Stomach smooth muscle (tissue), 2 donors: ENCODE results near the gene CIB1.
"Not testable (repeated sequence)": the region's sequence is repeated elsewhere in the genome, so short reads cannot be mapped to it uniquely, and the experiment has no call there.

Experiments used
- H3K27ac ChIP-seq: one replicate; pipeline ENCODE4 v1.7.0; 2013; ENCODE audit warnings: mild to moderate bottlenecking, low read length, inconsistent platforms
- H3K27me3 ChIP-seq, 2 donors: one replicate each; pipeline ENCODE4 v1.7.0; 2013; ENCODE audit warnings: low read length in 2 of 2; ENCODE audit not compliant: insufficient read depth in 2 of 2, control insufficient read depth in 1 of 2
- H3K36me3 ChIP-seq, 2 donors: one replicate each; pipeline ENCODE4 v1.7.0; 2013; ENCODE audit warnings: low read length in 2 of 2; ENCODE audit not compliant: control insufficient read depth in 2 of 2, insufficient read depth in 2 of 2
- H3K4me1 ChIP-seq: one replicate; pipeline ENCODE4 v1.7.0; 2013; ENCODE audit warnings: low read length; ENCODE audit not compliant: control insufficient read depth, insufficient read depth
- H3K4me3 ChIP-seq, 2 donors: one replicate each; pipeline ENCODE4 v1.7.0; 2013; ENCODE audit warnings: low read length in 2 of 2
- H3K9ac ChIP-seq, 2 donors: one replicate each; pipeline ENCODE4 v1.7.0; 2013; ENCODE audit warnings: low read length in 2 of 2, mild to moderate bottlenecking in 1 of 2
- H3K9me3 ChIP-seq, 2 donors: one replicate each; pipeline ENCODE4 v1.7.0; 2013; ENCODE audit warnings: low read length in 2 of 2; ENCODE audit not compliant: control insufficient read depth in 2 of 2
- donor health status: healthy.
- donor health status: Pancreatic carcinoma.

CIB1 gene

GRCh38 chr15:90264671-90265070 lies 30.9 kb upstream of the CIB1 start:
- peaks cover 26% of the 10 kb centered on the region for H3K4me1 ChIP-seq
- no peaks in the 10 kb centered on the region for H3K27me3 ChIP-seq
- peaks cover 0 to 3% of the 10 kb centered on the region in 2 donors for H3K36me3 ChIP-seq
- no peaks in the 10 kb centered on the region for H3K9me3 ChIP-seq
- H3K9ac ChIP-seq = peak overlapping the region; percentile 94 to 97
- H3K27ac ChIP-seq = peak overlapping the region; percentile 95
- peak overlapping the region; percentile 92 to 95 for H3K4me3 ChIP-seq

GRCh38 chr15:90262426-90262825 lies 28.7 kb upstream of the CIB1 start:
- no peak overlapping the region for H3K27ac ChIP-seq

GRCh38 chr15:90261811-90262210 lies 28.1 kb upstream of the CIB1 start:
- no peaks in the 10 kb centered on the region for H3K9me3 ChIP-seq
- H3K27ac ChIP-seq = no peak overlapping the region
- peaks cover 14% of the 10 kb centered on the region for H3K4me1 ChIP-seq
- H3K9ac ChIP-seq = no peak overlapping the region
- H3K4me3 ChIP-seq = no peak overlapping the region
- no peaks in the 10 kb centered on the region for H3K36me3 ChIP-seq
- H3K27me3 ChIP-seq = no peaks in the 10 kb centered on the region

More at GRCh38 chr15:90262426-90262825, 28.7 kb upstream of the CIB1 start:
- H3K4me1 ChIP-seq = peaks cover 20% of the 10 kb centered on the region
- no peak overlapping the region for H3K9ac ChIP-seq
- H3K36me3 ChIP-seq = no peaks in the 10 kb centered on the region
- no peaks in the 10 kb centered on the region for H3K27me3 ChIP-seq
- no peak overlapping the region for H3K4me3 ChIP-seq
- H3K9me3 ChIP-seq = no peaks in the 10 kb centered on the region

- H3K9me3 ChIP-seq, H3K4me3 ChIP-seq, H3K27me3 ChIP-seq, H3K36me3 ChIP-seq, H3K9ac ChIP-seq, H3K4me1 ChIP-seq, H3K27ac ChIP-seq: not testable (repeated sequence)
Measured at GRCh38 chr15:90260731-90261130, 27.0 kb upstream of the CIB1 start.

- Histone ChIP-seq H3K9ac (no peak overlapping the region), H3K9me3 (no peaks in the 10 kb centered on the region), H3K27ac (no peak overlapping the region), H3K4me1 (peaks cover 3% of the 10 kb centered on the region), H3K27me3 (no peaks in the 10 kb centered on the region), H3K36me3 (no peaks in the 10 kb centered on the region), H3K4me3 (no peak overlapping the region)
Measured at GRCh38 chr15:90259524-90259923, 25.8 kb upstream of the CIB1 start.

GRCh38 chr15:90257776-90258175 lies 24.0 kb upstream of the CIB1 start:
- Histone ChIP-seq H3K9me3 (no peaks in the 10 kb centered on the region), H3K27me3 (no peaks in the 10 kb centered on the region), H3K27ac (no peak overlapping the region), H3K36me3 (no peaks in the 10 kb centered on the region), H3K4me3 (no peak overlapping the region), H3K4me1 (no peaks in the 10 kb centered on the region), H3K9ac (no peak overlapping the region)

- peak within 1 kb of the TSS; percentile 21 to 63 for H3K9ac ChIP-seq
- H3K36me3 ChIP-seq = no peaks in the 10 kb centered on the region
Measured at GRCh38 chr15:90249203-90249863, 15.6 kb upstream of the CIB1 start, which contains the start of gene TTLL13. TTLL13 (plus strand) TSS chr15:90249556; CDS start chr15:90250631, 1,075 bp downstream.

GRCh38 chr15:90248789-90249202 lies 15.1 kb upstream of the CIB1 start:
- no peaks in the 10 kb centered on the region for H3K36me3 ChIP-seq
- peak overlapping the region; percentile 83 to 85 for H3K4me3 ChIP-seq
- no peak overlapping the region for H3K9ac ChIP-seq
- H3K27ac ChIP-seq = no peak overlapping the region
- peaks cover 14% of the 10 kb centered on the region for H3K4me1 ChIP-seq
- H3K9me3 ChIP-seq = no peaks in the 10 kb centered on the region
- H3K27me3 ChIP-seq = no peaks in the 10 kb centered on the region

More at GRCh38 chr15:90249203-90249863, 15.6 kb upstream of the CIB1 start, which contains the start of gene TTLL13:
- H3K4me1 ChIP-seq = peaks cover 14% of the 10 kb centered on the region
- H3K4me3 ChIP-seq = peak within 1 kb of the TSS; percentile 83 to 85
- no peaks in the 10 kb centered on the region for H3K27me3 ChIP-seq
- H3K27ac ChIP-seq = no peak within 1 kb of the TSS
- no peaks in the 10 kb centered on the region for H3K9me3 ChIP-seq

GRCh38 chr15:90243943-90244639 lies 10.3 kb upstream of the CIB1 start:
- H3K27me3 ChIP-seq = no peaks in the 10 kb centered on the region
- peaks cover 0 to 11% of the 10 kb centered on the region in 2 donors for H3K36me3 ChIP-seq
- H3K9me3 ChIP-seq = no peaks in the 10 kb centered on the region
- H3K4me3 ChIP-seq = no peak overlapping the region
- H3K9ac ChIP-seq = no peak overlapping the region
- H3K27ac ChIP-seq = no peak overlapping the region
- peaks cover 3% of the 10 kb centered on the region for H3K4me1 ChIP-seq

GRCh38 chr15:90241343-90242192 lies 7.8 kb upstream of the CIB1 start:
- H3K4me1 ChIP-seq = no peaks in the 10 kb centered on the region
- no peak overlapping the region for H3K9ac ChIP-seq
- H3K27me3 ChIP-seq = no peaks in the 10 kb centered on the region
- H3K9me3 ChIP-seq = no peaks in the 10 kb centered on the region
- H3K4me3 ChIP-seq = no peak overlapping the region
- no peak overlapping the region for H3K27ac ChIP-seq
- H3K36me3 ChIP-seq = peaks cover 6 to 20% of the 10 kb centered on the region in 2 donors
